AG04450 (cell line): ENCODE measurements around the gene SCLT1. TPM values are rescaled to one million over a fixed set of nuclear protein-coding genes. Genes with fewer than 3 reads are reported as not detected.

Source experiments
- CTCF ChIA-PET: fragments of 300-600, 350-600 bp; formaldehyde crosslinking; extraction: SDS; loops from one replicate; lab custom pipeline; 2022; ENCODE audit warnings: antibody characterized with exemption, inconsistent platforms; lab: Charles Lee
- POLR2A ChIA-PET: fragments of 350-600 bp; formaldehyde crosslinking; extraction: SDS; loops from one replicate; lab custom pipeline; 2021; ENCODE audit warnings: antibody characterized with exemption, inconsistent platforms; lab: Yijun Ruan, JAX
- DNase-seq: peaks from one replicate; pipeline ENCODE4 v3.0.0-alpha.2; 2011; ENCODE audit warnings: low read depth, low spot score
- H3K27ac ChIP-seq: one replicate; pipeline ENCODE4 v1.5.1; 2012; ENCODE audit warnings: low read depth, low read length, control low read depth
- H3K27me3 ChIP-seq: one replicate; pipeline ENCODE4 v1.6.0; 2012; ENCODE audit warnings: low read length; ENCODE audit not compliant: control insufficient read depth, insufficient read depth
- H3K4me3 ChIP-seq: 2 replicates; pipeline ENCODE4 v1.5.1; 2011; ENCODE audit warnings: mild to moderate bottlenecking, low read depth, low read length, control low read depth
- H3K9me3 ChIP-seq: 2 replicates; pipeline ENCODE4 v1.5.1; 2012; ENCODE audit warnings: low read length; ENCODE audit not compliant: control insufficient read depth, insufficient read depth
- CTCF ChIP-seq: IDR thresholded peaks from 2 replicates; pipeline ENCODE4 v1.5.1; 2011; ENCODE audit warnings: low read depth, low read length, control low read depth, inconsistent platforms
- polyA plus RNA-seq: library from polyadenylated mRNA; depleted of rRNA; stranded (reverse); fragments of >200 nt; gene quantifications from 2 replicates; pipeline ENCODE4 v1.2.3, GENCODE V29; 2011

SCLT1 gene
- polyA plus RNA-seq, 1 experiment: 7.5 TPM

- no peak for TF ChIP-seq CTCF
- H3K27ac ChIP-seq: no peak overlapping the region
- CTCF ChIA-PET: no interaction called here
- no peak for DNase-seq
- H3K9me3 ChIP-seq: no peaks in the 10 kb centered on the region
- H3K4me3 ChIP-seq: no peak overlapping the region
- no peaks in the 10 kb centered on the region for H3K27me3 ChIP-seq
- POLR2A ChIA-PET: no interaction called here
Measured at GRCh38 chr4:128917781-128918180, 175.6 kb downstream of the SCLT1 start.

- CTCF ChIA-PET: no interaction called here
- no peak overlapping the region for H3K4me3 ChIP-seq
- no peaks in the 10 kb centered on the region for H3K9me3 ChIP-seq
- H3K27me3 ChIP-seq: no peaks in the 10 kb centered on the region
- POLR2A ChIA-PET: no interaction called here
- H3K27ac ChIP-seq: no peak overlapping the region
- DNase-seq: no peak
- TF ChIP-seq CTCF: no peak
Measured at GRCh38 chr4:128916832-128917231, 176.5 kb downstream of the SCLT1 start.

GRCh38 chr4:128915544-128915943 is 177.8 kb downstream of the SCLT1 start:
- POLR2A ChIA-PET: no interaction called here
- Histone ChIP-seq H3K4me3 (no peak overlapping the region), H3K27me3 (no peaks in the 10 kb centered on the region), H3K9me3 (no peaks in the 10 kb centered on the region), H3K27ac (no peak overlapping the region)
- no peak for TF ChIP-seq CTCF
- DNase-seq: no peak
- CTCF ChIA-PET: no interaction called here

GRCh38 chr4:128913228-128913627 is 180.1 kb downstream of the SCLT1 start:
- Histone ChIP-seq H3K9me3 (no peaks in the 10 kb centered on the region), H3K27me3 (no peaks in the 10 kb centered on the region), H3K27ac (no peak overlapping the region), H3K4me3 (no peak overlapping the region)
- no peak for TF ChIP-seq CTCF
- no peak for DNase-seq
- ChIA-PET CTCF (no interaction called here), POLR2A (no interaction called here)

- no peak for DNase-seq
- Histone ChIP-seq H3K27ac (no peak overlapping the region), H3K9me3 (no peaks in the 10 kb centered on the region), H3K27me3 (no peaks in the 10 kb centered on the region), H3K4me3 (no peak overlapping the region)
- TF ChIP-seq CTCF: no peak
- CTCF ChIA-PET: no interaction called here
- POLR2A ChIA-PET: no interaction called here
Measured at GRCh38 chr4:128908735-128909134, 184.6 kb downstream of the SCLT1 start.
